Neural cell (in vitro differentiated cells): ENCODE measurements around the gene SMC2. TPM values are rescaled to one million over a fixed set of nuclear protein-coding genes. Genes with fewer than 3 reads are reported as not detected.

Experiments
- H2AFZ ChIP-seq: fragments of 200-600, 300-800 bp; sonication (generic), shearing (Covaris generic); 2 replicates; pipeline ENCODE4 v1.6.0; 2014; ENCODE audit warnings: low read depth, mild to moderate bottlenecking, antibody characterized with exemption, low read length, moderate library complexity
- H3F3A ChIP-seq: fragments of 200-600 bp; shearing (Covaris generic); 2 replicates; pipeline ENCODE4 v1.6.1; 2016; ENCODE audit warnings: mild to moderate bottlenecking, moderate library complexity, mixed read lengths, antibody characterized with exemption, low read length; ENCODE audit not compliant: insufficient read depth, poor library complexity, severe bottlenecking
- H3K27ac ChIP-seq: fragments of 200-600, 300-800 bp; sonication (generic), shearing (Covaris generic); 2 replicates; pipeline ENCODE4 v1.5.1; 2014; ENCODE audit warnings: mild to moderate bottlenecking, low read length, moderate library complexity
- H3K27me3 ChIP-seq: fragments of 300-800, 200-600 bp; sonication (generic), shearing (Covaris generic); 2 replicates; pipeline ENCODE4 v1.6.0; 2014; ENCODE audit warnings: mild to moderate bottlenecking, low read depth, low read length, moderate library complexity; ENCODE audit not compliant: insufficient read depth
- H3K36me3 ChIP-seq: fragments of 300-800, 200-600 bp; sonication (generic), shearing (Covaris generic); 2 replicates; pipeline ENCODE4 v1.5.1; 2014; ENCODE audit warnings: mild to moderate bottlenecking, antibody characterized with exemption, low read length, moderate library complexity; ENCODE audit not compliant: insufficient read depth
- H3K4me2 ChIP-seq: fragments of 300-800, 200-600 bp; sonication (generic), shearing (Covaris generic); 2 replicates; pipeline ENCODE4 v1.6.0; 2014; ENCODE audit warnings: mild to moderate bottlenecking, low read length
- H3K4me3 ChIP-seq: fragments of 300-800, 200-600 bp; sonication (generic), shearing (Covaris generic); 2 replicates; pipeline ENCODE4 v1.5.1; 2014; ENCODE audit warnings: mild to moderate bottlenecking, low read length, moderate library complexity
- H3K79me2 ChIP-seq: fragments of 200-600 bp; shearing (Covaris generic); replicated peaks from 2 replicates; pipeline ENCODE4 v1.6.0; 2014; ENCODE audit warnings: mild to moderate bottlenecking, low read length, moderate library complexity; ENCODE audit not compliant: insufficient read depth
- H3K9ac ChIP-seq: fragments of 300-800, 200-600 bp; sonication (generic), shearing (Covaris generic); 2 replicates; pipeline ENCODE4 v1.6.1; 2016; ENCODE audit warnings: mild to moderate bottlenecking, low read length, mixed read lengths
- H3K9me2 ChIP-seq: fragments of 200-600 bp; shearing (Covaris generic); 2 replicates; pipeline ENCODE4 v1.6.1; 2016; ENCODE audit warnings: mild to moderate bottlenecking, low read length, mixed read lengths; ENCODE audit not compliant: insufficient read depth
- H3K9me3 ChIP-seq: fragments of 200-600, 300-800 bp; sonication (generic), shearing (Covaris generic); 2 replicates; pipeline ENCODE4 v1.6.1; 2016; ENCODE audit warnings: mild to moderate bottlenecking, mixed run types, low read length, moderate library complexity, mixed read lengths
- H4K20me1 ChIP-seq: fragments of 200-600 bp; shearing (Covaris generic); 2 replicates; pipeline ENCODE4 v1.6.1; 2016; ENCODE audit warnings: mild to moderate bottlenecking, mixed run types; ENCODE audit not compliant: insufficient read depth
- EP300 ChIP-seq: fragments of 450-650 bp; conservative IDR thresholded peaks from 2 replicates; pipeline ENCODE4 v1.6.1; 2014; ENCODE audit warnings: antibody characterized with exemption, mild to moderate bottlenecking, moderate library complexity; ENCODE audit not compliant: poor library complexity, severe bottlenecking
- EZH2 ChIP-seq: fragments of 200-600, 300-800 bp; shearing (Covaris generic), sonication (generic); IDR thresholded peaks from 2 replicates; pipeline ENCODE4 v1.6.1; 2014; ENCODE audit warnings: antibody characterized with exemption, low read length, borderline replicate concordance, mild to moderate bottlenecking; ENCODE audit not compliant: insufficient read depth, poor library complexity, severe bottlenecking
- MXI1 ChIP-seq: fragments of 450-650 bp; conservative IDR thresholded peaks from 2 replicates; pipeline ENCODE4 v1.6.1; 2014; ENCODE audit warnings: antibody characterized with exemption, mild to moderate bottlenecking; ENCODE audit not compliant: poor library complexity, severe bottlenecking
- POLR2AphosphoS5 ChIP-seq: IDR thresholded peaks from 2 replicates; pipeline ENCODE4 v1.6.1; 2012
- RAD21 ChIP-seq: fragments of 450-650 bp; conservative IDR thresholded peaks from 2 replicates; pipeline ENCODE4 v1.6.1; 2014; ENCODE audit warnings: antibody characterized with exemption, mild to moderate bottlenecking, moderate library complexity
- SMC3 ChIP-seq: fragments of 450-650 bp; conservative IDR thresholded peaks from 2 replicates; pipeline ENCODE4 v1.6.1; 2014; ENCODE audit warnings: antibody characterized with exemption, mild to moderate bottlenecking, moderate library complexity; ENCODE audit not compliant: poor library complexity
- TAF1 ChIP-seq: IDR thresholded peaks from 2 replicates; pipeline ENCODE4 v1.6.1; 2012; ENCODE audit warnings: low read depth
- polyA plus RNA-seq: library from polyadenylated mRNA; depleted of rRNA; stranded (reverse); fragments of >200 nt; gene quantifications from 2 replicates; pipeline ENCODE4 v1.2.3, GENCODE V29; 2014
- TF ChIP-seq, protein P1 (sequence below): fragments of 450-650 bp; IDR thresholded peaks from 2 replicates; pipeline ENCODE4 v1.5.1; 2014; ENCODE audit warnings: antibody characterized with exemption, mild to moderate bottlenecking, moderate library complexity; ENCODE audit not compliant: poor library complexity, severe bottlenecking
- TF ChIP-seq, protein P2 (sequence below): IDR thresholded peaks from 2 replicates; pipeline ENCODE4 v1.6.1; 2012; ENCODE audit warnings: borderline replicate concordance

Gene SMC2
- polyA plus RNA-seq, 1 donor from 2014 or later: 3.6 TPM

DNA sequence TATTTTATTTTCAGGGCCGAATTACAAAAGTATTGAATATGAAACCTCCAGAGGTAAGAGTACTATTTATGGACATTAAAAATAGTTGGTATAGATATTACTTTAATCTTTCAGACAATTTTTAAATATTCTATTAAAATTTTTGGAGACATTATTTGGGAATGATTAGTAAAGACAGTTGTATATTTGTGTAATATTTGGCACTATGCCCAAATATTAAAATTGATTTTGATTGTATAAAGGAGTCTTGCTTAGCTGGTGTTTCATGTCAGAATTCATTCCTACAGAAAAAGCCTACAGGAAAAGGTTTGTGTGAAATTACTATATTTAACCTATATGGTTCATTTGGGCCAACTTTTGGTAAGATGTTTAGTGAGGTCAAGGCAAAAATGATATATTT lies 5.5 kb downstream of the SMC2 start:
- Histone ChIP-seq H3K9ac (no peak overlapping the region), H3K4me3 (no peak overlapping the region), H2AFZ (no peak overlapping the region), H3K27me3 (no peaks in the 10 kb centered on the region), H3K9me2 (peaks cover 3% of the 10 kb centered on the region), H3K27ac (no peak overlapping the region), H4K20me1 (no peaks in the 10 kb centered on the region), H3K36me3 (no peaks in the 10 kb centered on the region), H3K79me2 (peaks cover 9% of the 10 kb centered on the region), H3F3A (no peaks in the 10 kb centered on the region), H3K9me3 (no peaks in the 10 kb centered on the region), H3K4me2 (no peak overlapping the region)
- TF ChIP-seq, protein P1, sequence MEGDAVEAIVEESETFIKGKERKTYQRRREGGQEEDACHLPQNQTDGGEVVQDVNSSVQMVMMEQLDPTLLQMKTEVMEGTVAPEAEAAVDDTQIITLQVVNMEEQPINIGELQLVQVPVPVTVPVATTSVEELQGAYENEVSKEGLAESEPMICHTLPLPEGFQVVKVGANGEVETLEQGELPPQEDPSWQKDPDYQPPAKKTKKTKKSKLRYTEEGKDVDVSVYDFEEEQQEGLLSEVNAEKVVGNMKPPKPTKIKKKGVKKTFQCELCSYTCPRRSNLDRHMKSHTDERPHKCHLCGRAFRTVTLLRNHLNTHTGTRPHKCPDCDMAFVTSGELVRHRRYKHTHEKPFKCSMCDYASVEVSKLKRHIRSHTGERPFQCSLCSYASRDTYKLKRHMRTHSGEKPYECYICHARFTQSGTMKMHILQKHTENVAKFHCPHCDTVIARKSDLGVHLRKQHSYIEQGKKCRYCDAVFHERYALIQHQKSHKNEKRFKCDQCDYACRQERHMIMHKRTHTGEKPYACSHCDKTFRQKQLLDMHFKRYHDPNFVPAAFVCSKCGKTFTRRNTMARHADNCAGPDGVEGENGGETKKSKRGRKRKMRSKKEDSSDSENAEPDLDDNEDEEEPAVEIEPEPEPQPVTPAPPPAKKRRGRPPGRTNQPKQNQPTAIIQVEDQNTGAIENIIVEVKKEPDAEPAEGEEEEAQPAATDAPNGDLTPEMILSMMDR: no peak

DNA sequence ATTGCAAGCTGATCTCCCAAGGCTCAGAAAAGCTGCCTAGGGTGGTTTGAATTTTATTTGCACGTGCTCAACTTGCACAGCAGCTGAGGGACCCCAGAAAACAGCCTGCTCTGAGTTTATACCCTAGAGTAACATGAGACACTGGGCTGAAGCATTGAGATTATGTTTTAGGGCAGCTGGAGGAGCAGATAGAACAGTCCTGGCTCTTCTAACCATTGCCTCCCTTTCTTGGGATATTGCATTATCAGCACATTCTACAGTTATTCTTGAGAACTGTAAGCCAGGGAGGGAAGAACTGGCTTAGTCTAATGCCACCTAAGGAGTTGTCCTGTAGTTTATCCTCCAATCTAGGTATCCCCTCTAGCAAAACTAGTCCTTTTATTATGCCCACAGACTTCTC lies 10.3 kb downstream of the SMC2 start:
- H3K9me3 ChIP-seq: no peaks in the 10 kb centered on the region
- no peak overlapping the region for H3K9ac ChIP-seq
- H3K27me3 ChIP-seq: no peaks in the 10 kb centered on the region
- no peak overlapping the region for H3K4me2 ChIP-seq
- H3K27ac ChIP-seq: no peak overlapping the region
- H3K36me3 ChIP-seq: no peaks in the 10 kb centered on the region
- no peak overlapping the region for H3K4me3 ChIP-seq
- no peak overlapping the region for H2AFZ ChIP-seq
- H3K79me2 ChIP-seq: no peaks in the 10 kb centered on the region
- TF ChIP-seq, protein P1: no peak
- TF ChIP-seq RAD21 (no peak), TAF1 (no peak), POLR2AphosphoS5 (no peak), SMC3 (no peak), EP300 (no peak), MXI1 (no peak), EZH2 (no peak)
- TF ChIP-seq, protein P2, sequence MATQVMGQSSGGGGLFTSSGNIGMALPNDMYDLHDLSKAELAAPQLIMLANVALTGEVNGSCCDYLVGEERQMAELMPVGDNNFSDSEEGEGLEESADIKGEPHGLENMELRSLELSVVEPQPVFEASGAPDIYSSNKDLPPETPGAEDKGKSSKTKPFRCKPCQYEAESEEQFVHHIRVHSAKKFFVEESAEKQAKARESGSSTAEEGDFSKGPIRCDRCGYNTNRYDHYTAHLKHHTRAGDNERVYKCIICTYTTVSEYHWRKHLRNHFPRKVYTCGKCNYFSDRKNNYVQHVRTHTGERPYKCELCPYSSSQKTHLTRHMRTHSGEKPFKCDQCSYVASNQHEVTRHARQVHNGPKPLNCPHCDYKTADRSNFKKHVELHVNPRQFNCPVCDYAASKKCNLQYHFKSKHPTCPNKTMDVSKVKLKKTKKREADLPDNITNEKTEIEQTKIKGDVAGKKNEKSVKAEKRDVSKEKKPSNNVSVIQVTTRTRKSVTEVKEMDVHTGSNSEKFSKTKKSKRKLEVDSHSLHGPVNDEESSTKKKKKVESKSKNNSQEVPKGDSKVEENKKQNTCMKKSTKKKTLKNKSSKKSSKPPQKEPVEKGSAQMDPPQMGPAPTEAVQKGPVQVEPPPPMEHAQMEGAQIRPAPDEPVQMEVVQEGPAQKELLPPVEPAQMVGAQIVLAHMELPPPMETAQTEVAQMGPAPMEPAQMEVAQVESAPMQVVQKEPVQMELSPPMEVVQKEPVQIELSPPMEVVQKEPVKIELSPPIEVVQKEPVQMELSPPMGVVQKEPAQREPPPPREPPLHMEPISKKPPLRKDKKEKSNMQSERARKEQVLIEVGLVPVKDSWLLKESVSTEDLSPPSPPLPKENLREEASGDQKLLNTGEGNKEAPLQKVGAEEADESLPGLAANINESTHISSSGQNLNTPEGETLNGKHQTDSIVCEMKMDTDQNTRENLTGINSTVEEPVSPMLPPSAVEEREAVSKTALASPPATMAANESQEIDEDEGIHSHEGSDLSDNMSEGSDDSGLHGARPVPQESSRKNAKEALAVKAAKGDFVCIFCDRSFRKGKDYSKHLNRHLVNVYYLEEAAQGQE: no peak
- no peaks in the 10 kb centered on the region for H3F3A ChIP-seq
- H3K9me2 ChIP-seq: no peaks in the 10 kb centered on the region
- no peaks in the 10 kb centered on the region for H4K20me1 ChIP-seq
